Measurements from ENCODE around the gene PARP16. TPM values are rescaled to one million over a fixed set of nuclear protein-coding genes. Genes with fewer than 3 reads are reported as not detected.

PARP16 gene
- total and polyA plus RNA-seq, 5 experiments from 2014 or later: 22.9 to 39.3 (median 27.6) TPM

- Mint-ChIP-seq H3K4me1 (peaks cover 6 to 30% (median 16%) of the 10 kb centered on the region in 4 donors), H3K36me3 (no peaks in the 10 kb centered on the region), H3K27me3 (no peaks in the 10 kb centered on the region), H3K27ac (peak overlapping the region in 8 of 10 donors; percentile 29 to 100 (median 59)), H3K4me3 (peak overlapping the region in 3 of 10 donors; percentile 31 to 34 (median 32)), H3K9me3 (no peaks in the 10 kb centered on the region)
- POLR2A ChIA-PET: interaction anchor here (0.6 to 3.3 kb wide), 6 partner anchors 12 to 1443 kb away, joined by 3 to 78 read pairs (median 6); partner anchors contain the start of gene PARP16
- DNase-seq (no peak), ATAC-seq (no peak)
Measured at GRCh38 chr15:65305776-65306175, 19.1 kb upstream of the PARP16 start.

- Mint-ChIP-seq H3K9me3 (peaks cover 0 to 4% (median 0%) of the 10 kb centered on the region in 9 donors), H3K27ac (peak overlapping the region; percentile 97 to 100 (median 98)), H3K4me3 (peak overlapping the region; percentile 95 to 98 (median 96)), H3K36me3 (no peaks in the 10 kb centered on the region), H3K27me3 (no peaks in the 10 kb centered on the region), H3K4me1 (peaks cover 8 to 34% (median 20%) of the 10 kb centered on the region in 4 donors)
- no peak for ATAC-seq
- POLR2A ChIA-PET: interaction anchor here (0.6 to 3.3 kb wide), 24 partner anchors 8 to 1443 kb away, joined by 3 to 78 read pairs (median 5); partner anchors contain the start of genes CLPX, INTS14, PARP16 and PDCD7
- DNase-seq: no peak
Measured at GRCh38 chr15:65305150-65305758, 18.6 kb upstream of the PARP16 start.

GRCh38 chr15:65304381-65305149 lies 17.9 kb upstream of the PARP16 start, which contains the start of gene RNU5B-1:
RNU5B-1 (plus strand) TSS chr15:65304677.
- peak within 1 kb of the TSS; percentile 97 to 100 (median 98) for H3K27ac Mint-ChIP-seq
- no peaks in the 10 kb centered on the region for H3K27me3 Mint-ChIP-seq
- H3K4me3 Mint-ChIP-seq: peak within 1 kb of the TSS; percentile 95 to 98 (median 96)
- peak; percentile 78 to 79 for ATAC-seq
- peaks cover 0 to 4% (median 0%) of the 10 kb centered on the region in 9 donors for H3K9me3 Mint-ChIP-seq
- POLR2A ChIA-PET: interaction anchor here (0.6 to 3.3 kb wide), 21 partner anchors 8 to 991 kb away, joined by 3 to 78 read pairs (median 5); partner anchors contain the start of genes CLPX, INTS14, PARP16 and PDCD7
- DNase-seq: peak; percentile 44 to 99 (median 76)
- H3K36me3 Mint-ChIP-seq: no peaks in the 10 kb centered on the region
- H3K4me1 Mint-ChIP-seq: peaks cover 13 to 41% (median 25%) of the 10 kb centered on the region in 4 donors

GRCh38 chr15:65303687-65304380 lies 17.2 kb upstream of the PARP16 start:
- Mint-ChIP-seq H3K9me3 (peaks cover 0 to 4% (median 0%) of the 10 kb centered on the region in 9 donors), H3K27ac (peak overlapping the region; percentile 97 to 100 (median 98)), H3K27me3 (no peaks in the 10 kb centered on the region), H3K36me3 (no peaks in the 10 kb centered on the region), H3K4me3 (peak overlapping the region; percentile 95 to 98 (median 96)), H3K4me1 (peaks cover 15 to 46% (median 29%) of the 10 kb centered on the region in 4 donors)
- POLR2A ChIA-PET: interaction anchor here (0.9 to 3.3 kb wide), 12 partner anchors 8 to 992 kb away, joined by 3 to 78 read pairs (median 7); partner anchors contain the start of genes CLPX, PARP16, PDCD7 and RAB11A
- DNase-seq (no peak), ATAC-seq (peak; percentile 1 to 20)

GRCh38 chr15:65302061-65302460 lies 15.4 kb upstream of the PARP16 start:
- Mint-ChIP-seq H3K4me3 (no peak overlapping the region), H3K9me3 (peaks cover 0 to 4% (median 0%) of the 10 kb centered on the region in 9 donors), H3K27me3 (no peaks in the 10 kb centered on the region), H3K27ac (peak overlapping the region in 2 of 10 donors; percentile 19 to 100), H3K36me3 (no peaks in the 10 kb centered on the region), H3K4me1 (peaks cover 17 to 61% (median 40%) of the 10 kb centered on the region in 4 donors)
- ATAC-seq (no peak), DNase-seq (no peak)
- POLR2A ChIA-PET: interaction anchor here (1.3 kb wide), 1 partner anchor 15 kb away, joined by 4 read pairs; the partner anchor contains the start of gene PARP16

- POLR2A ChIA-PET: interaction anchor here (1.8 to 6.9 kb wide), 2 partner anchors 15 to 115 kb away, joined by 11 to 93 read pairs; partner anchors contain the start of genes CLPX and PARP16
- no peak for DNase-seq
- Mint-ChIP-seq H3K36me3 (no peaks in the 10 kb centered on the region), H3K4me1 (peaks cover 21 to 62% (median 46%) of the 10 kb centered on the region in 4 donors), H3K27ac (peak overlapping the region in 5 of 10 donors; percentile 93 to 98 (median 97)), H3K27me3 (no peaks in the 10 kb centered on the region), H3K9me3 (peaks cover 0 to 4% (median 0%) of the 10 kb centered on the region in 9 donors), H3K4me3 (peak overlapping the region in 1 of 10 donors; percentile 95)
- ATAC-seq: no peak
Measured at GRCh38 chr15:65300924-65301441, 14.3 kb upstream of the PARP16 start.

GRCh38 chr15:65298731-65299130 lies 12.0 kb upstream of the PARP16 start:
- H3K4me1 Mint-ChIP-seq: peaks cover 17 to 52% (median 37%) of the 10 kb centered on the region in 4 donors
- no peaks in the 10 kb centered on the region for H3K27me3 Mint-ChIP-seq
- peaks cover 0 to 4% (median 0%) of the 10 kb centered on the region in 9 donors for H3K9me3 Mint-ChIP-seq
- peak overlapping the region; percentile 67 to 95 (median 82) for H3K4me3 Mint-ChIP-seq
- H3K27ac Mint-ChIP-seq: peak overlapping the region in 8 of 10 donors; percentile 35 to 98 (median 88)
- ATAC-seq (no peak), DNase-seq (no peak)
- POLR2A ChIA-PET: interaction anchor here (1.8 to 6.9 kb wide), 2 partner anchors 13 to 24 kb away, joined by 7 to 93 read pairs; partner anchors contain the start of gene PARP16
- no peaks in the 10 kb centered on the region for H3K36me3 Mint-ChIP-seq

- Mint-ChIP-seq H3K27ac (no peak overlapping the region), H3K4me1 (peaks cover 9 to 38% (median 21%) of the 10 kb centered on the region in 4 donors), H3K4me3 (peak overlapping the region in 1 of 10 donors; percentile 3), H3K27me3 (no peaks in the 10 kb centered on the region), H3K36me3 (no peaks in the 10 kb centered on the region), H3K9me3 (no peaks in the 10 kb centered on the region)
- ATAC-seq: no peak
- DNase-seq: no peak
- POLR2A ChIA-PET: interaction anchor here (0.5 to 1.4 kb wide), 2 partner anchors 8 to 133 kb away, joined by 3 to 4 read pairs; no protein-coding TSS in a partner anchor
Measured at GRCh38 chr15:65292938-65293518, 6.3 kb upstream of the PARP16 start.

- no peak overlapping the region for H3K4me3 Mint-ChIP-seq
- no peak for DNase-seq
- no peaks in the 10 kb centered on the region for H3K9me3 Mint-ChIP-seq
- no peaks in the 10 kb centered on the region for H3K27me3 Mint-ChIP-seq
- ATAC-seq: no peak
- peak overlapping the region in 2 of 10 donors; percentile 46 to 53 for H3K27ac Mint-ChIP-seq
- H3K36me3 Mint-ChIP-seq: no peaks in the 10 kb centered on the region
- H3K4me1 Mint-ChIP-seq: peaks cover 10 to 36% (median 26%) of the 10 kb centered on the region in 4 donors
- POLR2A ChIA-PET: interaction anchor here (0.7 kb wide), 1 partner anchor 15 kb away, joined by 3 read pairs; the partner anchor contains the start of gene RNU5B-1
Measured at GRCh38 chr15:65290228-65290627, 3.5 kb upstream of the PARP16 start.

GRCh38 chr15:65289261-65289854 lies 2.7 kb upstream of the PARP16 start:
- H3K4me1 Mint-ChIP-seq: peaks cover 10 to 37% (median 27%) of the 10 kb centered on the region in 4 donors
- ATAC-seq (no peak), DNase-seq (no peak)
- H3K36me3 Mint-ChIP-seq: peaks cover 0 to under 1% (median 0%) of the 10 kb centered on the region in 3 donors
- no peak overlapping the region for H3K4me3 Mint-ChIP-seq
- H3K27me3 Mint-ChIP-seq: no peaks in the 10 kb centered on the region
- H3K27ac Mint-ChIP-seq: peak overlapping the region in 1 of 10 donors; percentile 43
- no peaks in the 10 kb centered on the region for H3K9me3 Mint-ChIP-seq
- POLR2A ChIA-PET: interaction anchor here (0.7 kb wide), 2 partner anchors 15 to 879 kb away, joined by 3 to 8 read pairs; partner anchors contain the start of gene RNU5B-1

- Mint-ChIP-seq H3K9me3 (no peaks in the 10 kb centered on the region), H3K36me3 (peaks cover 0 to 12% (median 2%) of the 10 kb centered on the region in 3 donors), H3K4me1 (peaks cover 16 to 46% (median 41%) of the 10 kb centered on the region in 4 donors), H3K27me3 (no peaks in the 10 kb centered on the region), H3K4me3 (peak overlapping the region; percentile 84 to 93 (median 89)), H3K27ac (peak overlapping the region; percentile 83 to 96 (median 93))
- POLR2A ChIA-PET: interaction anchor here (0.7 to 5.0 kb wide), 8 partner anchors 9 to 462 kb away, joined by 3 to 93 read pairs (median 21); partner anchors contain the start of genes CLPX, PIF1, RNU5A-1 and RNU5B-1
- DNase-seq (no peak), ATAC-seq (no peak)
Measured at GRCh38 chr15:65287520-65287855, 805 bp upstream of the PARP16 start.
